Endothelial cell (in vitro differentiated cells): ENCODE results near the gene ZNF469. TPM values are rescaled to one million over a fixed set of nuclear protein-coding genes. Genes with fewer than 3 reads are reported as not detected.

Source experiments
- DNase-seq: peaks from one replicate; pipeline ENCODE4 v3.0.0; 2021; ENCODE audit warnings: low spot score
- H3K27ac Mint-ChIP-seq: one replicate; pipeline ENCODE4 v1.8.0; 2021; ENCODE audit warnings: mixed read lengths, inconsistent platforms; ENCODE audit not compliant: unreplicated experiment
- H3K27me3 Mint-ChIP-seq: one replicate; pipeline ENCODE4 v1.8.0; 2021; ENCODE audit warnings: mild to moderate bottlenecking, moderate library complexity, mixed read lengths, inconsistent platforms; ENCODE audit not compliant: unreplicated experiment
- H3K36me3 Mint-ChIP-seq: one replicate; pipeline ENCODE4 v1.8.0; 2021; ENCODE audit warnings: mild to moderate bottlenecking, low read depth, mixed read lengths, inconsistent platforms; ENCODE audit not compliant: unreplicated experiment
- H3K4me1 Mint-ChIP-seq: one replicate; pipeline ENCODE4 v1.8.0; 2021; ENCODE audit warnings: mild to moderate bottlenecking, mixed read lengths, inconsistent platforms; ENCODE audit not compliant: unreplicated experiment
- H3K4me3 Mint-ChIP-seq: one replicate; pipeline ENCODE4 v1.8.0; 2021; ENCODE audit warnings: mild to moderate bottlenecking, mixed read lengths, inconsistent platforms; ENCODE audit not compliant: unreplicated experiment
- H3K9me3 Mint-ChIP-seq: one replicate; pipeline ENCODE4 v1.8.0; 2021; ENCODE audit warnings: mixed read lengths, inconsistent platforms; ENCODE audit not compliant: unreplicated experiment
- CTCF ChIP-seq: fragments of 200-600 bp; sonication (generic); IDR thresholded peaks from one replicate; pipeline ENCODE4 v1.5.0; 2021; ENCODE audit warnings: antibody characterized with exemption; ENCODE audit not compliant: unreplicated experiment
- total RNA-seq: library from RNA; stranded (reverse); fragmentation: NEBNext Ultra II Directional; extraction: Animal tissue kit (Norgen Biotek cat#: 25700); gene quantifications from one replicate; pipeline ENCODE4 v1.2.1, GENCODE V29; 2021; ENCODE audit not compliant: unreplicated experiment

The ZNF469 gene
- total RNA-seq, 1 donor from 2014 or later = 14.7 TPM

DNA sequence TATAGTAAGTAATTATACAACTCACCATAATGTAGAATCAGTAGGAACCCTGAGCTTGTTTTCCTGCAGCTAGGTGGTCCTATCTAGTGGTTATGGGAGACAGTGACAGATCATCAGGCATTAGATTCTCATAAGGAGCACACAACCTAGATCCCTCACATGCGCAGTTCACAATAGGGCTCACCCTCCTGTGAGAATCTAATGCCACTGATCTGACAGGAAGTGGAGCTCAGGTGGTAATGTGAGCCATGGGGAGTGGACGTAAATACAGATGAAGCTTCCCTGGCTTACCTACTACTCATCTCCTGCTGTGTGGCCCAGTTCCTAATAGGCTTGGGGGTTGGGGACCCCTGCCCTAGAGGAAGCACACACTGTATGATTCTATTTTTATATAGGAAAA is 21.8 kb upstream of the ZNF469 start:
- H3K9me3 Mint-ChIP-seq = no peaks in the 10 kb centered on the region
- no peak for TF ChIP-seq CTCF
- H3K27ac Mint-ChIP-seq = no peak overlapping the region
- no peak for DNase-seq
- H3K36me3 Mint-ChIP-seq = no peaks in the 10 kb centered on the region
- H3K4me3 Mint-ChIP-seq = no peak overlapping the region
- no peaks in the 10 kb centered on the region for H3K27me3 Mint-ChIP-seq
- no peaks in the 10 kb centered on the region for H3K4me1 Mint-ChIP-seq

DNA sequence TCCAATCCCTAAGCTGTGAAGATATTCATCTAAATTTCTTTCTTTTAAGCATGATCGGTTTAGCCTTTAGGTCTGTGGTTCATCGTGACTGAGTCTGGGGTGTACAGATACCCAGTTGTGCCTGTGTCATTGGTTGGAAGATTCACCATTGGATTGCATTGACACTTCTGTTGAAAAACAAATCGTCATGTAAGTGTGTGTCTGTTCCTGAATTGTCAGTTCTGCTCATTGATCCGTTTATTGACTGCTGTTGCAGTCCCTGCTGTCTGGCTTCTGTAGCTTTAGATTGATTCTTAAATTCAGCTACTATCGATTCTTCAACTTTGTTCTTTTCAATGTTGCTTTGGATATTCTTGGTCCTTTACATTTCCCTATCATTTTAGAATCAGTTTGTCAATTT is 21.0 kb upstream of the ZNF469 start:
- Mint-ChIP-seq H3K4me1 (no peaks in the 10 kb centered on the region), H3K36me3 (no peaks in the 10 kb centered on the region), H3K4me3 (no peak overlapping the region), H3K27ac (no peak overlapping the region), H3K27me3 (no peaks in the 10 kb centered on the region), H3K9me3 (no peaks in the 10 kb centered on the region)
- no peak for TF ChIP-seq CTCF
- no peak for DNase-seq

- no peaks in the 10 kb centered on the region for H3K9me3 Mint-ChIP-seq
Measured at GRCh38 chr16:88363239-88363891, 19.4 kb upstream of the ZNF469 start.

DNA sequence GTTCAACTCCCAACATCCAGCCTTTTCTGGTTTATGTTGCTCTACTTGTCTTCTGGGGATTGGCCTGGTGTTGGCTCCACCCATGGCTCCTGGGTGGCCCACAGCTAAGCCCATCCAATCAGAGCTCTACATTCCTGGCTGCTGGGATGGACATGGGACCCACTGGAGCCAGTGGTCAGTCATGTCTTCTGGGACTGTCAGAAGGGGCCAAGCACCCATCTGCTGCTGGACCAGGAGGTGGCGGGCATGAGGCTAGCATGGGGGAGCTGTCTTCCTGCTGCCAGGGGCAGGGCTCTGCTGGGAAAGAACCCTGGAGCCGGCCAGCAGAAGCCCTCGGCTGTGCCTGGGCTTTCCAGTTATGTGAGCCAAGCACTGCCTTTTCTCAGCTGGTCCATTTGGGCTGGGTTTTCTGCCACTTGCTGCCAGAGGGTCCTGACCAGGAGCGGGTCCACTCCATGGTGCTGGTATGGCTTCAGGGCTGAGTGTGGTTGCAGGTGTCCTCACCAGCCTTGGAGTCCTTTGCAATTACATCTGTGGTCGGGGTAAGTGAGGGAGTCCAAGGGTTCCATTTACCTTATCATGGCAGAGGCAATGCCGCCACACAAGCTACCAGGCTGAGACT is 17.4 kb upstream of the ZNF469 start:
- DNase-seq = no peak
- Mint-ChIP-seq H3K27me3 (peaks cover 1% of the 10 kb centered on the region), H3K36me3 (no peaks in the 10 kb centered on the region), H3K4me3 (no peak overlapping the region), H3K27ac (no peak overlapping the region), H3K9me3 (no peaks in the 10 kb centered on the region), H3K4me1 (no peaks in the 10 kb centered on the region)
- no peak for TF ChIP-seq CTCF

More at GRCh38 chr16:88363239-88363891, 19.4 kb upstream of the ZNF469 start:
- no peak for TF ChIP-seq CTCF
- Mint-ChIP-seq H3K27me3 (peaks cover 1% of the 10 kb centered on the region), H3K27ac (no peak overlapping the region), H3K36me3 (no peaks in the 10 kb centered on the region), H3K4me3 (no peak overlapping the region), H3K4me1 (no peaks in the 10 kb centered on the region)
- no peak for DNase-seq

- H3K9me3 Mint-ChIP-seq = no peaks in the 10 kb centered on the region
Measured at GRCh38 chr16:88366032-88366703, 16.6 kb upstream of the ZNF469 start.

More at GRCh38 chr16:88366032-88366703, 16.6 kb upstream of the ZNF469 start:
- no peak for TF ChIP-seq CTCF
- no peak overlapping the region for H3K4me3 Mint-ChIP-seq
- H3K27ac Mint-ChIP-seq = no peak overlapping the region
- H3K4me1 Mint-ChIP-seq = no peaks in the 10 kb centered on the region
- DNase-seq = no peak
- peaks cover 1% of the 10 kb centered on the region for H3K27me3 Mint-ChIP-seq
- H3K36me3 Mint-ChIP-seq = no peaks in the 10 kb centered on the region
